HT-29 (cell line): Measurements from ENCODE around the gene SLC9A3. TPM values are rescaled to one million over a fixed set of nuclear protein-coding genes. Genes with fewer than 3 reads are reported as not detected.
A peak's percentile ranks its signal among the peaks of the same experiment; 100 is the strongest.

ENCODE experiments used
- DNase-seq: peaks from one replicate; pipeline ENCODE4 v3.0.0-alpha.2; 2015; ENCODE audit warnings: low spot score
- total RNA-seq: library from RNA; depleted of rRNA; stranded (reverse); fragments of >200 nt; shearing (Covaris generic); gene quantifications from 2 replicates; pipeline ENCODE4 v1.2.3, GENCODE V29; 2014

Gene SLC9A3
- total RNA-seq, 1 experiment from 2014 or later, result 11.5 TPM

GRCh38 chr5:555058-555623, 30.9 kb upstream of the SLC9A3 start:
- no peak for DNase-seq

- no peak for DNase-seq
Measured at GRCh38 chr5:554284-554988, 30.2 kb upstream of the SLC9A3 start.

DNA sequence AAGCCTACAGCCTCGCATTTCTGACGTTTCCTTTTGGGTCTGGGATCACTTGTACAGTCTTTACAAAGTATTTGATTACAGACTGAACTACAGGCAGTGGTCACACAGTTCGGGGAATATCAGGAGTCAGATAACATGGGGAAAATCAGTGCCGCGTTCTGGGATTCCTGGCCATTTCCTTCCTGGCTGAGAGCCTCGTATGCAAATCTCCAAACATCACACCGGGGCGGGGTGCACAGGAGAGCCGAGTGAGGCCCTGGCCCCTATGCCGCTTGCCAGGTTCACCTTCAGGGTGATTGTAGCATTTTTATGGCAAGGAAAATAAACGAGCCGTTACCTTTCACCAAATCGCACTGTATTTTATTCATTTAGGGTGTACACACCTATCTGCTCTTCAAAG, 29.6 kb upstream of the SLC9A3 start:
- peak; percentile 82 for DNase-seq

- DNase-seq, result no peak
Measured at GRCh38 chr5:551406-551805, 27.2 kb upstream of the SLC9A3 start.

GRCh38 chr5:549229-549628, 25.0 kb upstream of the SLC9A3 start:
- DNase-seq, result no peak

- no peak for DNase-seq
Measured at GRCh38 chr5:548256-548655, 24.0 kb upstream of the SLC9A3 start.

DNA sequence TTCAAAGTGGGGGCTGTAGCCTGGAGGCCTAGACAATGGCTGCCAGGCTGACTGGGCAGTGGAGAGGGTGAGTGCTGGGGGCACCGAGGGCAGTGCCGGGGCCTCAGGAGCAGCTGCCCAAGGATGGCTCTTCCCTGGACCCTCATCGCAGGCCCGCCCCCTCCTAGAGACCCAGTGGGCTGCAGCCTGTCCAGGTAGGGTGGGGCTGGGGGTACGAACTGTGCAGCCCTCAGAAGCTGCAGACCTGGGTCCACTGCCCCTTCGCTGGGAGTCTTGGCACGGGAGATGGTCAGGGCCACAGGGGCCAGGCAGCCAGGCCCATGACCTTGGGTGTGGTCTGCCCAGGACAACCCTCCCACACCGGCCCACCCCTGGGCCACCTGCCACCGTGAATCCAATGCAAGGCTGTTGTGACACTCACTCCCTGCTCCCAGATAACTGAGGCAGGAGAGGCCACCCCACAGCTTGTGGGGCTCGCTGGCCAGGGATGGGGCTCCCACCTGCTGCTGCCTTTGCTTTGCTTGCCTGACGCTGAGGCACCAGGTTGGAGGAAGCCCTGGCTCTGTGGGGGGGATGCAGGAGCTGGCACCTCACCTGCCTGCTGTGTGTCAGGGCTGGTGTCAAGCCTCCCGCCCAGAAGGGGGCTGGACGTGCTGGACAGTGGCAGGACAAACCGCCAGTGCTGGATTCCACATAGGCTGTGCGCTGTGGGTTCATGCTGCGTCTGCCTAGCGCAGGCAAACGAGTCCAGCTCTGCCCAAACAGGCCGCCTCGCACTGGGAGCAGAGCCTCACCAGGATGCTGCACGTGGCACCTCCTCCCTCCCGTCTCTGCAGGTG, 23.1 kb upstream of the SLC9A3 start:
- no peak for DNase-seq

- DNase-seq, result no peak
Measured at GRCh38 chr5:546376-546908, 22.2 kb upstream of the SLC9A3 start.

- no peak for DNase-seq
Measured at GRCh38 chr5:545641-546375, 21.6 kb upstream of the SLC9A3 start.

- DNase-seq, result no peak
Measured at GRCh38 chr5:544675-545355, 20.6 kb upstream of the SLC9A3 start.

GRCh38 chr5:543755-544674, 19.8 kb upstream of the SLC9A3 start:
- DNase-seq, result peak; percentile 82

DNA sequence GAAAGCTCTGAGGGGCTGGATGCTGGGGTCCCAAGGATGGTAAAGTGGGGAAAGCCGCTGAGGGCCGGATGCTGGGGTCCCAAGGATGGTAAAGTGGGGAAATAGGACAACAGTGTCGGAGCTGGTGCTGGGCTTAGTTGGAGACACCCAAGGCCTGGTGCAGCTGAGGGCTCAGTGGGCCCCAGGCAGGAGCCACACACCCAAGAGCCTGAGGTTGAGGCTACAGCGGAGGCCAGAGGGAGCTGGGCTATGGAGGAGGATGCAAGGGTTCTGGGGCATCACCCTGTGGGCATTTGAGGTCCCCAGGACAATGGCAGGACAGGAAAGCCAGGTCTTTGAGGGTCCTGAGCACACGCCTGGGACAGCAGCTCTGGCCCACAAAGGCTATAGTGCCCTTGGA, 19.1 kb upstream of the SLC9A3 start:
- no peak for DNase-seq

- no peak for DNase-seq
Measured at GRCh38 chr5:542319-543311, 18.4 kb upstream of the SLC9A3 start.

- no peak for DNase-seq
Measured at GRCh38 chr5:541539-542318, 17.5 kb upstream of the SLC9A3 start.

DNA sequence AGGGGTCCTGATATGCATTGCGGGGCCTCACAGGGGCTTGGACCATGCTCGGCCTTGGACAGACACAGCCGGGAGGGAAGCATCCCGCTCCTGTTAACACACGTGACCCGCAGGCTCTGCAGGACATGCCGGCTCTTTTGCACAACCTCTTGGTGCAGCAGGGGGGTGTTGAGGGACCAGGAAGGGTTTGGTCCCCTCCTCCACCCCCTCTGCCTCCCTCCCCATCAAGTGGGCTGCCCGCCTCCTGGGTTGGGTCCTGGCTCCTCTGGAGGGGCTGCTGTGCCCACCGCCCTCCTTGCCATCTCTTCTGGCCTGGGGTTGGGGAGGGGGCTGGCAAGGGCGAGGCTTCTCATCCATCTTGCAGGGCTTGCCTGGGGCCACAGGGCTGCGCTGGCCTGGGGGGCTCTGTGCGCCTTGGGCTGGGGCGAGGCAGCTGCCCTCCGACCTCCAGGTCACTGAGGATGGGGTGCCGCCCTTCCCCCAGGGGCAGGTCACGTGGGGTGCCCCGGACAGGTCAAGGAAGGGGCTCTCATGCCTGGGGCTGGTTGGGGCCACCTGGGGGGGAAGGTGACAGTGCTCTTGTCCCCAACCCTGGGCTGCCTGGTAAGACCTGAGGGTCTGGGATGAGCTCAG, 16.8 kb upstream of the SLC9A3 start:
- no peak for DNase-seq

GRCh38 chr5:540071-540905, 16.0 kb upstream of the SLC9A3 start:
- no peak for DNase-seq
